Right hindlimb (tissue), 1 donor: ENCODE data around the gene SPTB.

Experiments used
- DNase-seq: peaks from one replicate; pipeline ENCODE4 v3.0.0-alpha.2; 2018

The SPTB gene

GRCh38 chr14:64784006-64784405, 95.7 kb downstream of the SPTB start:
- no peak for DNase-seq

DNA sequence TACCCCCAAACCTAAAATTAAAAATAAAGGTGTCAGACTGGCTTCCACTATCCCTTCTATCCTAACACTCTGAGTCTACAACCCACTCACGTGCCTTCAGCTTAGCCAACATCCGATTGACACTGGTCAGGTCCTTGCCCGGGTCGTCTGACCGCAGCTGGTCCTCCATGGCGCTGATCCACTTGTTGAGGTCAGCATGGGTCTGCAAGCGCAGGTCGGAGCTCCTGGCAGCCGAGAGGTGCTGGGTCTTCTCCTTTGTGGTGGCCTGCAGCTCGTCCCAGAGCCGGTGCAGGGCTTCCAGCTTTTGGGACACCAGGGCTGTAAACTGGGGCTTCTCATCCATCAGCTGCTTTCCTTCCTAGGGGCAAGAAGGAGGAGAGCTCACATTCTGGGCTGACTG, 97.5 kb downstream of the SPTB start:
- DNase-seq: no peak

DNA sequence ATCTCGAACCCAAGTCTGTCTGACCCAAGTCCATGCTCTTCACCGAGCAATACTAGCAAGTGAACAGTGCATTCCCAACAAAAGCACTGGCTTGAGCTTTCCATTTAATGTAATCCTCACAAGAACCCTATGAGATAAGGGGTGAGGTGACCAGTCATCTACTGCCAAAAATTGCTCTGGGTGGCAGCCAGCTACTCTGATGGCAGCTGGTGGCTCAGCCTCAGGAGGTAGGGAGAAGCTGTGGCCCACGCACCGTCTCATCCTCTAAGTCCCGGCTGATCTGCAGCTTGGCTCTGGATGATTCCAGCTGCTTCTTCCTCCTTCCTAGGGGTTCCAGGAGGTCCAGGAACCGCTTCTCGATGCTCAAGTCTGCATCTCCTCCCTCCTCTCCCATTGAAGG, 100.2 kb downstream of the SPTB start:
- DNase-seq: no peak

- no peak for DNase-seq
Measured at GRCh38 chr14:64778104-64778754, 101.5 kb downstream of the SPTB start.

DNA sequence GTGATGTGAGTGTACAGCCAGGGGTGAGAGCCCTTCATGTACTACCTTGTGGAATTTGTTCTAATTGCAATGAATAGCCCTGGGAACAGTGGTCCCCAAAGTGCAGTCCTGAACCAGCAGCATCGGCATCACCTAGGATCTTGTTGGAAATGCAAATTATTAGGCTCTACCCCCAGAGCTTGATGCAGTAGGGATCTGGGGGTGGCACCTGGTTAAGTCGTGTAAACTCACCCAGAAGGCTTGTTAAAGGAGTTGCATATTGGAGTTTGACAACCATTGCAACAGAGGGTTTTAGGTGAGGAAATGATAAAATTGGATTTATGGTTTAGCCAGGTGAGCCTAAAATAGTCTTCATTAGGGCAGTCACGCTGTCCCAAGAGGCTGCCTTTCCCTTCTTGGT, 102.2 kb downstream of the SPTB start:
- DNase-seq: no peak

- DNase-seq: no peak
Measured at GRCh38 chr14:64775081-64775777, 104.5 kb downstream of the SPTB start.

DNA sequence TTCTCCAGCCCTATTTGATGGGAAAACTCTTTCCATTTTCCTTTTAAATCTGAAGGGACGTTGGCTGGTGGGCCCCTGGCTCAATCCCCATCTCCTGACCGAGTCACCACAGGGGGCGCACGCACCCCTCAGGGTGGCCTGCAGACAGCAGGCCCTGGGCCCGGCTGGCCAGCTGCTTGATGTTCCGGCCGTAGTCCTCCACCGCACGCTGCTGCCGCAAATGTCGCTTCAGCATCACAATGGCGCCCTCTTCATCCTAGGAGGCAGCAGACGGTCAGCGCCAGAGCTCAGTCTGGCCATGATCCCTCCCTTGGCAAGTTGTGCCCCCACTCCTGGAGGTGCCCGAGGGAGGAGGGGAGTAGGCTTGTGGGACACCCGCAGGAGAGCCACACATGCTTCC, 105.4 kb downstream of the SPTB start:
- DNase-seq: no peak

GRCh38 chr14:64773577-64773976, 106.1 kb downstream of the SPTB start:
- no peak for DNase-seq

DNA sequence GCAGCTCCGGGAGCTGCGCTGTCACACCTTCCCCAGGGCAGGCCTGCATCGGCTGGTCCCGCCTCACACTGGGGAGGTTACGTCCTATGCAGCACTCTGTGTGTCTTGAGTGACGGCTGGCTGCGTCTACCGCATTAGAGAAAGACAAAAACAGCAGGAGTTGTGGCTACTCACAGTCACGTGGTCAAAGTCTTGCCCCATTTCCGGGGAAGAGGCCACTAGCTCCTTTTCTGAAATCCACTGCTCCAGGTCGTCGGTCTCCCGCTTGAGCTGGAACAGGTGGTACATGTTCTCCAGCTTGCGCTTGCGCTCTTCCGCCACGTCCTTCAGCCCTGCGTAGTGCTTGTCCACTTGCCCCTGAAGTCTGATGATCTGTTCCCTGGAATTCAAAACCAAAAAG, 106.7 kb downstream of the SPTB start:
- DNase-seq: no peak

DNA sequence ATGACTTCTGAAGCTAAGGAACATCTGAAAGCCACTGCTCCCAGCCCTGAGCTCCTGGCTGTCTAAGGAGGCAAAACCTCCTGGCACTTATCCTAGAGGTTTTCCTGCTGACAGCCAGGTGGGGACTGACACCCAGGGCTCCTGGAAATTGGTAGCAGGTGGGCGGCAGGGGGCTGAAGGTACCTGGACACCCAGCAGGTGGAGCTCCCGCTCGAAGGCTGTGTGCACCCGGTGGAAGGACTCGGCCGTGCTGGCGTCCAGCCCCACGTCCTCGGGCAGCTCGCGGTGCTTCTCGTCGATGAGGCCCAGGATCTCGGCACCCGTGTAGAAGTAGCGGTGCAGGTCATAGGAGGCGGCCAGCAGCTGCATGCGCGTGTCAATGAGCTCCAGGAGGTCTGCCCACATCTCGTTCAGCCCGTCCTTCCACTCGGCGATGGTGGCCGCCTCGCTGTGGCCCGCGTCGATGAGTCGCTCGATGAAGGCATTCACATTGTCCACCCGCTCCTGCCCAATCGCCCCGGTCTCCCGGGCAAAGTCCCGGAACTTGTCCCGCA, 107.2 kb downstream of the SPTB start:
- DNase-seq: no peak

GRCh38 chr14:64771161-64771560, 108.5 kb downstream of the SPTB start:
- no peak for DNase-seq

GRCh38 chr14:64770751-64771150, 109.0 kb downstream of the SPTB start:
- no peak for DNase-seq

DNA sequence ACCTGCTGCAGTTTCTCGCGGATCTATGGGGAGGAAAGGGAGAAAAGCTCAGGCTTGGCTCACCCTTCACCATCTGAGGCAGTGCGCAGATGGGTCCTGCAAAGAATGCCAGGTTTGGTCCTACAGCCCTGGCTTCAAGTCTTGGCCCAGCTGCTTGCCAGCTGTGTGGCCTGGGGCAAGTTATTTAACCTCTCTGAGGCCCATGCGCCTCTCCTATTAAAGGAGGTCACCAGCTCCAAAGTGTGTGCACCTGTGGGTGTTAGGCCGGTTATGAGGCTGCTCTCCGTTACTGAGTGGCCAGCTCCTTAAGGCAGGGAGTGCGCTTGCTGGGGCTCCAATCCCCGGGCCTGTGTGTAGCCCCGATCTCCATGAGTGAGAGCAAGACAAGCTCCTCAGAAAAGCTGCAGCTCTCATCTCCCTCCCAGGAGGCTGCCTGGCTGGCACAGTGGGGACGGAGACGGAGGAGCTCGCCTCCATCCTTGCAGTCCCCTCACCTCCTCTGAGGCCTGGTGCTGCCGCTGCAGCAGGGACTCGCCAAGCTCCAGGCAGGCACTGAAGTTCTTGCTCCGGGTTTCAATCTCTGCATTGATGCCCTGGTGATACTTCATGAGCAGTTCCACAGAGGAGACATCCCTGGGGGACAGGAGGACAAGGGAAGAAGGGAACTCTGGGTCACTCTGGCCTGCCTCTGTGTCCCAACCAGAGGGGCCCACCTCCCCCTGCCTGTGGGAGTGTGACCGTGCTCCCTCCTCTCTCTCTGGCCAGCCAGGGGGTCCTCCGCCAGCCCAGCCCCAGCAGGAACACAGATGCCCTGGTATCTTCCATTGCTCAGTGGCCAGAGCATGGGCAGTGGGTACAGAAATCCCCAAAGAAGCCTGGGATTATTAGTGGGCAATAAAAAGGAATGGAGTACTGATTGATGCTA, 110.3 kb downstream of the SPTB start:
- DNase-seq: no peak

- DNase-seq: no peak
Measured at GRCh38 chr14:64768401-64769095, 111.2 kb downstream of the SPTB start.

- DNase-seq: peak; percentile 19
Measured at GRCh38 chr14:64767215-64767964, 112.3 kb downstream of the SPTB start.

DNA sequence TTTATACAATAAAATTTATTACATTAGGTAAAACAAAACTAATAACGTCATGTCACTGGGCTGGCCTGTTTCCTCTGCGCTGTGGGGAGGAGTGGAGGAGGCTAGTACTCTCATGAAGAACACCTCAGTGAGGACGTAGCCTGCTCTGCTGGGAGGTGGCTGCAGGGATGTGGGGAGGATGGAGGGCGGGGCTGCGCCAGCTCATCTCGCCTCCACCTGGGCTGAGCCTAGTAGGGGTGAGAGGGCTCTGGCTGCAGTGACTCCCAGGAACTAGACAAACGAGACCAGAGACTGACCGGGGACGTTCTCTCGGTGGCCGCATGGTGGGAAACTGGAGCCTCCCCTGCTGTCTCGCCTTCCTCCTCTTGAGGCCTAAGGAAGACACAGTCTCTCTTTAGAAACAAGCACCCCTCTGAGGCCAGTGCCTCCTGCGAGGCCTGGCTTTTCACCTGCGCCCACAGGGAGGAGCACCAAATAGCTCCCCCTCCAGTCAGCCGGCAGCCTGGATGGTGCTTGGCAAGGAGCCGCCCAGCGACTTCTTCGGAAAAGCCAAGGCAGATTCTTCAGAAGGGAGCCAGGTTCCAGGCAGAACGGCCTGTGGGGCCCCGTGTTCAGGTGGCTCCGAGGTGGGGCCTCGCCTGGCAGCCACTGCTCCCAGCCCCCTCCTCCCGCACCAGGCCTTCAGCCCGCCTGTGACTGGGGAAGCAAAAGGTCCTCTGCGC, 113.1 kb downstream of the SPTB start:
- peak; percentile 16 for DNase-seq

DNA sequence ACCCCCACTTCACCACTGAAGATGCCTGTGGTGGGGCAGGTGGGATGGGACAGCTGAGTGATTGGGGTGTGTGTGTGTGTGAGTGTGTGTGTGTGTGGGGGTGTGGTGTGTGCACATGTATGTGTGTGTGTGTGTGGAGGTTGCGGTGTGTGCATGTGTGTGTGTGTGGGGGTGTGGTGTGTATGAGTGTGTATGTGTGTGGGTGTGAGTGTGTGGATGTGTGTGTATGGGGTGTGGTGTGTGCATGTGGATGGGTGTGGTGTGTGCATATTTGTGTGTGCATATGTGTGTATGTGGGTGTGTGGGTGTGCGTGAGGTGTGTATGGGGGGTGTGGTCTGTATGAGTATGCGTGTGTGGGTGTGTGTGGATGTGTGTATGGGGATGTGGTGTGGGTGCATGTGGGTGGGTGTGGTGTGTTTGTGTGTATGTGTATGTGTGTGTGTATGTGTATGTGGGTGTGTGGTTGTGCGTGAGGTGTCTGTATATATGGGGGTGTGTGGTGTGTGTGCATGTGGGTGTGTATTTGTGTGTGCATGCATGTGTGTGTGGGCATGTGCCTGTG, 113.9 kb downstream of the SPTB start:
- no peak for DNase-seq

DNA sequence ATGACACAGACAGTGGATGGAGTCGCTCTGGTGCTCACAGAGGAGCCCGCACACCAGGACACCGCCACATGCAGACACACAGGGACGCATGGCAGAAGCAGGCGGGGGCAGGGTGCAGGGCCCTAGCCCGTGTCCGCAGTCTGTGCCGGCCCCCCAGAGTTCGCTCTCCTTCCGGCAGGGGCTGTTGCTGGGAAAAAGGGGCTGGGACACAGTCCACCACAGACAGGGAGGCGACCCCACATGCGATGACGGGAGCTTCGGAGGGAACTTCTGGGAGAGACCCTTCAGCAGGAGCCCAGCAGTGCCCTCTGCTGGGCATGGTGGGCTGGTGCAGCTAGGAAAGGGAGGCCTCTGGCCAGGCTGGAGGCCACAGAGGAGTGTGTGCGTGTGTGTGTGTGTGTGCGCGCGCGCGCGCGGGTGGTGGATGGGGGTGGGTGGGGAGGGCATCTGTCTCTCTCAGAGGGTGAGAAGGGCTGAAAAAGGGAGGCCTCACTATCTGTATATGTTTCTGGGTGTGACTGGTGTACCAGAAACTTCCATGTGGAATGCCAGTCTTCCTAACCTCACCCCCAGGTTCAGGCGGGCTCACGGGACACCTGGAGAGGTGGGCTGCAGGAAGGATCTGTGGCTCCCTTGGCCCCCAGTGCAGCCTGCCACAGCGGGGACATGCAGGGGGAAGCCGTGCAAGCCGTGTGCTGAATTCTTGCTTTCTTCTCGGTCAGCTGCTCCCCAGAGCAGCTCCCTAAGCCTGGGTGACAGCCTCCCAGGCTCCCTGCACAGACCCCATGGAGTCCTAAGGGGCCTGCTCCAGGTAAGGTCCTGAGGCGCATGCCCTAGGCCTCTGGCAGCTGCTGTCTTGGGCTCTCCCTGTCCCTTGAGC, 114.8 kb downstream of the SPTB start:
- peak; percentile 89 for DNase-seq

DNA sequence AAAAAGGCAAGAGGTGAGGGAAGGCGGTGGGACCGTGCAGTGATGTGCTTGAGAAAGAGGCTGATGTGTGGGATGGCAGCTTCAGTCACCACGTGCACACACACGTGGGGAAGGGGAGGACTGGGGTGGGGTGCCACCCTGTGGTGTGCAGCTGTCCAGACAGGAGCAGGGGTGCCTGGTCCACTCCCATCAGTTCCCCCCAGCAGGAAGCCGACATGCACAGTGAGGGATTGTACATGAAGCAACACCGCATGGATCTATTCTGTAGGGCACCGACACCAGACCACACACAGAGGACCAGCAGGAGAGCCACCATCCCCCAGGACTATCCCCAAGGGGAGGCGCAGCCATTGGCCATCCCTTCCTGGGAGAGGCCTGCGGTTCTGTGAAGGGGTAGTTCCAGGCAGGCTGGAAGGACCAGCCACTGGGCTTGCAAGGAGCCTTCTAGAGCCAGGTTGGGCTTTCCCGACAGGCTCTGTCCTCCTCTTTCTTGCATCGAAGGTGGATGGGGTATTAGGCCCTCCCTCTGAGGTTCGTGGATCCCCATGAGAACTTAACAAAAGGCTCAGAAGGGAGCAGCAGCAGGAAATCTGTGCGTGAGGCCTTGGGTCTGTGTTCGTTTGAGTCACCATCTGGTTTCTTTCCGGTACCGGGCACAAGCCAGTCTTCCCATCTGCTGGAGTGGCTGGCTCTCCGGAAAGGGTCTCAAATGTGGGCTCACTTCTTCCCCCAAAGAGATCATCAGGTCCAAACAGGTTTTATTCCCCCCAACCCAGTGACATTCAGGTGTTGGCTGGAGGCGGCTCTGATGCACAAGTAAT, 115.7 kb downstream of the SPTB start:
- DNase-seq: peak; percentile 53
